ENCODE data around the gene CILP2. TPM values are rescaled to one million over a fixed set of nuclear protein-coding genes. Genes with fewer than 3 reads are reported as not detected.

Gene CILP2
- total and polyA plus RNA-seq, 4 donors = 0.08 to 0.42 (median 0.09) TPM; not detected in 1

- TF ChIP-seq, protein P1, sequence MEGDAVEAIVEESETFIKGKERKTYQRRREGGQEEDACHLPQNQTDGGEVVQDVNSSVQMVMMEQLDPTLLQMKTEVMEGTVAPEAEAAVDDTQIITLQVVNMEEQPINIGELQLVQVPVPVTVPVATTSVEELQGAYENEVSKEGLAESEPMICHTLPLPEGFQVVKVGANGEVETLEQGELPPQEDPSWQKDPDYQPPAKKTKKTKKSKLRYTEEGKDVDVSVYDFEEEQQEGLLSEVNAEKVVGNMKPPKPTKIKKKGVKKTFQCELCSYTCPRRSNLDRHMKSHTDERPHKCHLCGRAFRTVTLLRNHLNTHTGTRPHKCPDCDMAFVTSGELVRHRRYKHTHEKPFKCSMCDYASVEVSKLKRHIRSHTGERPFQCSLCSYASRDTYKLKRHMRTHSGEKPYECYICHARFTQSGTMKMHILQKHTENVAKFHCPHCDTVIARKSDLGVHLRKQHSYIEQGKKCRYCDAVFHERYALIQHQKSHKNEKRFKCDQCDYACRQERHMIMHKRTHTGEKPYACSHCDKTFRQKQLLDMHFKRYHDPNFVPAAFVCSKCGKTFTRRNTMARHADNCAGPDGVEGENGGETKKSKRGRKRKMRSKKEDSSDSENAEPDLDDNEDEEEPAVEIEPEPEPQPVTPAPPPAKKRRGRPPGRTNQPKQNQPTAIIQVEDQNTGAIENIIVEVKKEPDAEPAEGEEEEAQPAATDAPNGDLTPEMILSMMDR (IDR thresholded peaks at IDR 0.05; ENCODE audit: low read depth, low read length, missing input control) = no peak
- no peak for TF ChIP-seq RAD21 (IDR thresholded peaks at IDR 0.05)
These were observed 20.6 kb downstream of the CILP2 start (continued) for GRCh38 chr19:19558636-19559035.

GRCh38 chr19:19559931-19560330 lies 21.9 kb downstream of the CILP2 start:
- no peak for DNase-seq (ENCODE audit: low spot score)
- Histone ChIP-seq H3K9me3 (ENCODE audit: control insufficient read depth in 4 of 4, low read length in 3 of 4) (no peaks in the 10 kb centered on the region), H3K27me3 (ENCODE audit: control insufficient read depth in 4 of 4, insufficient read depth in 4 of 4, low read length in 3 of 4) (no peaks in the 10 kb centered on the region), H3K4me1 (ENCODE audit: control insufficient read depth in 4 of 4, insufficient read depth in 4 of 4, low read length in 3 of 4) (no peaks in the 10 kb centered on the region), H3K4me3 (ENCODE audit: low read depth in 1 of 3, low read length in 3 of 3) (no peak overlapping the region), H3K27ac (ENCODE audit: low read depth in 1 of 2, low read length in 2 of 2) (no peak overlapping the region), H3K36me3 (ENCODE audit: control insufficient read depth in 4 of 4, insufficient read depth in 3 of 4, low read depth in 1 of 4, low read length in 3 of 4) (no peaks in the 10 kb centered on the region), H3K9ac (ENCODE audit: low read depth in 1 of 2, low read length in 2 of 2) (no peak overlapping the region)
- no peak for TF ChIP-seq JUND (IDR thresholded peaks at IDR 0.05)
- no peak for TF ChIP-seq EGR1 (IDR thresholded peaks at IDR 0.05; ENCODE audit: low read depth in 2 of 2)
- no peak for TF ChIP-seq MAX (IDR thresholded peaks at IDR 0.05)
- TF ChIP-seq ZBTB33 (IDR thresholded peaks at IDR 0.05) = no peak
- no peak for TF ChIP-seq HNF4A (conservative IDR thresholded peaks at IDR 0.05)
- TF ChIP-seq TAF1 (conservative IDR thresholded peaks at IDR 0.05) = no peak
- no peak for TF ChIP-seq FOXA2 (IDR thresholded peaks at IDR 0.05)
- TF ChIP-seq, protein P1 (IDR thresholded peaks at IDR 0.05; ENCODE audit: low read depth, low read length, missing input control) = no peak
- no peak for TF ChIP-seq RXRA (IDR thresholded peaks at IDR 0.05)
- TF ChIP-seq NR2F2 (IDR thresholded peaks at IDR 0.05) = no peak
- no peak for TF ChIP-seq SP1 (IDR thresholded peaks at IDR 0.05)
- TF ChIP-seq FOXA1 (IDR thresholded peaks at IDR 0.05) = no peak
- TF ChIP-seq REST (IDR thresholded peaks at IDR 0.05) = no peak
- TF ChIP-seq YY1 (IDR thresholded peaks at IDR 0.05) = no peak
- TF ChIP-seq GABPA (IDR thresholded peaks at IDR 0.05 in 1 of 2, conservative IDR thresholded peaks at IDR 0.05 in 1 of 2) = no peak
- 68% methylated on average over 4 of the region's 4 CpGs for WGBS

Data from liver (tissue), 9 donors.